ENCODE measurements around the gene RPL10A. TPM values are rescaled to one million over a fixed set of nuclear protein-coding genes. Genes with fewer than 3 reads are reported as not detected.

Gene RPL10A
- total RNA-seq, 2 experiments from 2014 or later: 2,453 to 2,464 TPM

- DNase-seq: no peak
Measured at GRCh38 chr6:35473850-35474130, 5.6 kb downstream of the RPL10A start.

GRCh38 chr6:35474131-35474941 lies 6.1 kb downstream of the RPL10A start:
- no peak overlapping the region for H3K27ac ChIP-seq (ENCODE audit: low read depth in 1 of 2, low read length in 2 of 2)
- H3K36me3 ChIP-seq (ENCODE audit: insufficient read depth, low read length): peaks cover 45% of the 10 kb centered on the region
- peaks cover 26% of the 10 kb centered on the region for H3K4me1 Mint-ChIP-seq (ENCODE audit: low read depth)
- no peaks in the 10 kb centered on the region for H3K27me3 ChIP-seq (ENCODE audit: control insufficient read depth in 1 of 2, insufficient read depth in 2 of 2, low read length in 2 of 2)
- no peaks in the 10 kb centered on the region for H3K27me3 Mint-ChIP-seq
- DNase-seq: no peak
- no peak overlapping the region for H3K4me3 Mint-ChIP-seq
- CTCF ChIA-PET: no interaction called here
- no peak for ATAC-seq (ENCODE audit: poor library complexity)
- peaks cover 30% of the 10 kb centered on the region for H3K4me1 ChIP-seq (ENCODE audit: insufficient read depth, low read length)
- H3K27ac Mint-ChIP-seq: no peak overlapping the region
- no peak overlapping the region for H3K4me3 ChIP-seq (ENCODE audit: low read length)
- no peaks in the 10 kb centered on the region for H3K9me3 ChIP-seq (ENCODE audit: control insufficient read depth in 1 of 2, insufficient read depth in 1 of 2, low read length in 2 of 2)
- POLR2A ChIA-PET: interaction anchor here (1.1 kb wide), 1 partner anchor 215 kb away, joined by 3 read pairs; the partner anchor contains the start of gene ZNF76
- H3K36me3 Mint-ChIP-seq (ENCODE audit: low read depth): peaks cover 32% of the 10 kb centered on the region
- intact Hi-C loops (cut with DNase I, micrococcal nuclease): loop anchor here in 1 of 2 experiments (5.0 kb wide), 1 partner anchor 263 kb away; the partner anchor contains the start of gene ARMC12
- H3K9me3 Mint-ChIP-seq: no peaks in the 10 kb centered on the region
- no peak for TF ChIP-seq CTCF (IDR thresholded peaks at IDR 0.05)

More at GRCh38 chr6:35473850-35474130, 5.6 kb downstream of the RPL10A start:
- H3K4me3 Mint-ChIP-seq: no peak overlapping the region
- Histone ChIP-seq H3K9me3 (ENCODE audit: control insufficient read depth in 1 of 2, insufficient read depth in 1 of 2, low read length in 2 of 2) (no peaks in the 10 kb centered on the region), H3K4me3 (ENCODE audit: low read length) (no peak overlapping the region), H3K27ac (ENCODE audit: low read depth in 1 of 2, low read length in 2 of 2) (no peak overlapping the region), H3K27me3 (ENCODE audit: control insufficient read depth in 1 of 2, insufficient read depth in 2 of 2, low read length in 2 of 2) (no peaks in the 10 kb centered on the region), H3K4me1 (ENCODE audit: insufficient read depth, low read length) (peaks cover 35% of the 10 kb centered on the region), H3K36me3 (ENCODE audit: insufficient read depth, low read length) (peaks cover 50% of the 10 kb centered on the region)
- H3K36me3 Mint-ChIP-seq (ENCODE audit: low read depth): peaks cover 37% of the 10 kb centered on the region
- ChIA-PET POLR2A (interaction anchor here (1.1 kb wide), 1 partner anchor 214 kb away, joined by 3 read pairs; the partner anchor contains the start of gene ZNF76), CTCF (interaction anchor here (1.8 kb wide), 1 partner anchor 24 kb away, joined by 6 read pairs; no protein-coding TSS in a partner anchor)
- ATAC-seq (ENCODE audit: poor library complexity): no peak
- H3K4me1 Mint-ChIP-seq (ENCODE audit: low read depth): peaks cover 28% of the 10 kb centered on the region
- no peaks in the 10 kb centered on the region for H3K9me3 Mint-ChIP-seq
- TF ChIP-seq CTCF (IDR thresholded peaks at IDR 0.05): no peak
- intact Hi-C loops (cut with DNase I, micrococcal nuclease): loop anchor here in 1 of 2 experiments (5.0 kb wide), 1 partner anchor 264 kb away; the partner anchor contains the start of gene ARMC12
- no peaks in the 10 kb centered on the region for H3K27me3 Mint-ChIP-seq
- H3K27ac Mint-ChIP-seq: no peak overlapping the region

GRCh38 chr6:35474942-35475570 lies 6.9 kb downstream of the RPL10A start:
- no peaks in the 10 kb centered on the region for H3K9me3 Mint-ChIP-seq
- Histone ChIP-seq H3K27me3 (ENCODE audit: control insufficient read depth in 1 of 2, insufficient read depth in 2 of 2, low read length in 2 of 2) (no peaks in the 10 kb centered on the region), H3K36me3 (ENCODE audit: insufficient read depth, low read length) (peaks cover 38% of the 10 kb centered on the region), H3K4me1 (ENCODE audit: insufficient read depth, low read length) (peaks cover 22% of the 10 kb centered on the region), H3K27ac (ENCODE audit: low read depth in 1 of 2, low read length in 2 of 2) (no peak overlapping the region), H3K9me3 (ENCODE audit: control insufficient read depth in 1 of 2, insufficient read depth in 1 of 2, low read length in 2 of 2) (no peaks in the 10 kb centered on the region), H3K4me3 (ENCODE audit: low read length) (no peak overlapping the region)
- peaks cover 25% of the 10 kb centered on the region for H3K36me3 Mint-ChIP-seq (ENCODE audit: low read depth)
- ChIA-PET CTCF (no interaction called here), POLR2A (no interaction called here)
- H3K27ac Mint-ChIP-seq: no peak overlapping the region
- ATAC-seq (ENCODE audit: poor library complexity) (no peak), DNase-seq (no peak)
- H3K4me3 Mint-ChIP-seq: no peak overlapping the region
- peaks cover 19% of the 10 kb centered on the region for H3K4me1 Mint-ChIP-seq (ENCODE audit: low read depth)
- no peaks in the 10 kb centered on the region for H3K27me3 Mint-ChIP-seq
- no peak for TF ChIP-seq CTCF (IDR thresholded peaks at IDR 0.05)
- intact Hi-C loops (cut with DNase I, micrococcal nuclease): loop anchor here in 1 of 2 experiments (5.0 kb wide), 1 partner anchor 262 kb away; the partner anchor contains the start of gene ARMC12

Data from CD4-positive, alpha-beta T cell (primary cell).